HG03280 (cell line): ENCODE measurements around the gene NEK7.

Experiments
- ATAC-seq: cut with Tn5 transposase; IDR thresholded peaks from one replicate; pipeline ENCODE4 v1.9.1; 2021; ENCODE audit warnings: mild to moderate bottlenecking, moderate library complexity; ENCODE audit not compliant: unreplicated experiment

Gene NEK7

GRCh38 chr1:198253259-198253658, 96.5 kb downstream of the NEK7 start:
- ATAC-seq, result peak; percentile 70

- ATAC-seq, result peak; percentile 98
Observed at GRCh38 chr1:198253668-198254067, 96.9 kb downstream of the NEK7 start.

- no peak for ATAC-seq
Observed at GRCh38 chr1:198254521-198254920, 97.7 kb downstream of the NEK7 start.

GRCh38 chr1:198254948-198255347, 98.2 kb downstream of the NEK7 start:
- ATAC-seq, result no peak

- ATAC-seq, result no peak
Observed at GRCh38 chr1:198255784-198256183, 99.0 kb downstream of the NEK7 start.

GRCh38 chr1:198258491-198258890, 101.7 kb downstream of the NEK7 start:
- ATAC-seq, result peak; percentile 32

- no peak for ATAC-seq
Observed at GRCh38 chr1:198259333-198260074, 102.7 kb downstream of the NEK7 start.

GRCh38 chr1:198261886-198262285, 105.1 kb downstream of the NEK7 start:
- ATAC-seq, result no peak

GRCh38 chr1:198263186-198263585, 106.4 kb downstream of the NEK7 start:
- ATAC-seq, result no peak

GRCh38 chr1:198264282-198264681, 107.5 kb downstream of the NEK7 start:
- no peak for ATAC-seq

GRCh38 chr1:198265073-198265661, 108.4 kb downstream of the NEK7 start:
- ATAC-seq, result no peak

- no peak for ATAC-seq
Observed at GRCh38 chr1:198267056-198267455, 110.3 kb downstream of the NEK7 start.

- ATAC-seq, result no peak
Observed at GRCh38 chr1:198267921-198268320, 111.1 kb downstream of the NEK7 start.

GRCh38 chr1:198268784-198269645, 112.2 kb downstream of the NEK7 start:
- ATAC-seq, result no peak

GRCh38 chr1:198269646-198269940, 112.8 kb downstream of the NEK7 start:
- no peak for ATAC-seq

GRCh38 chr1:198270273-198270828, 113.6 kb downstream of the NEK7 start:
- ATAC-seq, result no peak

- ATAC-seq, result no peak
Observed at GRCh38 chr1:198271467-198271866, 114.7 kb downstream of the NEK7 start.

- no peak for ATAC-seq
Observed at GRCh38 chr1:198272492-198272891, 115.7 kb downstream of the NEK7 start.

GRCh38 chr1:198273748-198274295, 117.0 kb downstream of the NEK7 start:
- ATAC-seq, result no peak

- ATAC-seq, result no peak
Observed at GRCh38 chr1:198275597-198275996, 118.8 kb downstream of the NEK7 start.

GRCh38 chr1:198276241-198276640, 119.4 kb downstream of the NEK7 start:
- no peak for ATAC-seq
